ENCODE results near the gene TEF. TPM values are rescaled to one million over a fixed set of nuclear protein-coding genes. Genes with fewer than 3 reads are reported as not detected.

Gene TEF, protein sequence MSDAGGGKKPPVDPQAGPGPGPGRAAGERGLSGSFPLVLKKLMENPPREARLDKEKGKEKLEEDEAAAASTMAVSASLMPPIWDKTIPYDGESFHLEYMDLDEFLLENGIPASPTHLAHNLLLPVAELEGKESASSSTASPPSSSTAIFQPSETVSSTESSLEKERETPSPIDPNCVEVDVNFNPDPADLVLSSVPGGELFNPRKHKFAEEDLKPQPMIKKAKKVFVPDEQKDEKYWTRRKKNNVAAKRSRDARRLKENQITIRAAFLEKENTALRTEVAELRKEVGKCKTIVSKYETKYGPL
- total RNA-seq: 15.5 TPM

DNA sequence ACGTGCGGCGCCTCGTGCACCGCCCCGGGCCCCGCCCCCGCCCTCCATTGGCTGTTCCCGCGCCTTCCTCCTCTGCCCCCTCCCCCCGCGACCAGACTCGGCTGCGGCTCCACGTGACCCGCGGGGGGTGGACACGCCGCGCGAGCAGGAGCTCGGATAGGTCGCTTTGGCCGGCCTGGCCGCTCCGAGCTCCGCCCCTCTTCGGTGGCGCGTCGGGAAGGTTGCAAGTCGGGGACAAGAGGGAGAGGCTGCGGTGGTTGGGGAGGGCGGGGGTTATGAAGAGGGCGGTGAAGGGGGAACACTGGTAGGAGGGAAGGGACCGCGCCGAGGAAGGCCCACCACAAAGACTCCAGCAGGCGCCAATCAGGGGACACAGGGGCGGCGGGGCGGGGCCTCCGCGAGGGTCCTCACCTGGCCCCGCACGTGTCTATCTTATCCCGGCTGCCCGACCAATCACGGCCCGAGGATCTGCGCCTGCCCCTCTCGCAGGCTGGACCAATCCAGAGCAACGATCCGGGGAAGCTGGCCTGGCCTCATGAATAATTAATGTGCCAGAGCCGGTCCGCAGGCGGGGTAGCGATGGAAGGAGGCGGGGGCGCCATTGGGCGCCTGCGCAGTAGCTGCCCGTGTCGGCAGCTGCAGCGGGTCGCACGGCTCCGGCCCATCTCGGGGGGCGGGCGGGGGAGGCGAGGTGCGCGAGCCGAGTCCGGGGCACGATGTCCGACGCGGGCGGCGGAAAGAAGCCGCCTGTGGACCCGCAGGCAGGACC is at the start of gene TEF:
TEF (plus strand) TSS at position 614 of the 769 bp plus-strand sequence; CDS start at position 717, 103 bp downstream.

DNA sequence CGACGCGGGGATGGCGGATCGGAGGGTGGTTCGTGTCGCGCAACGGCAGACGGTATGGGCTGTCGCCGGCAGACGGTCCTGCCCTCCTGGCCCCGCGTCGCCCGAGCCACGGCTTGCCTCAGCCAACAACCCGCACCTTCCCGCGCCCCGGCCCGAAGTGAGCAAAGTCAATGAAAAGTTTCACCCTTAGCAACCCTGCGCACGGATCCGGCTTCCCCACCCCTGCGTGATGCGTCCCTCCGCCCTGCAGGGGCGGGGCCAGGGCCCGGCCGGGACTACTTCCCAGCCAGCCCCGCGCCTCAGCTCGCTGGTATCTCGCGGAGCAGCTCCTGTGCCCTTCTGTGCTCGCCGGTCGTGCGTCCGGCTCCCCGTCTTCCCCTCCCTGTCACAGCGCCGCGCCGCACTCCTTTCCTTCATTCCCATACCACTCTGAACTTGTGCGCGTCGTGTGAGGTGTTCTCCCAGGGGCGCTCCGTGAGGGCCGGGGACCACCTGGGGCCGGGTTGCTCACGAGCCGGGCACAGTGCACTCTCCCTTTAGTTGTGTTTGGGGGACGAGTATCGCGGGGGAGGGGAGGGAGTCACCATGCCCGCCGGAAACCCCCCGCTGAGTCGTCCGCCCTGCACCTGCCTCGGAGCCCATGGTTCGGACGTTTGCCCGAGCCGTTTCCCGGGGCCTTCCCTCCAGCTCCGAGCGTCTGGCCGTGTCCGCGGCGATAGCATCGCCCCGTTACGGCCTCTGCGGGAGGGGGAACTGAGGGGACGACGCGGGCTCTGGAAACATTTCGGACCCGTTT is 65.1 kb downstream of the TEF start, which contains the start of gene TOB2:
TOB2 (minus strand) TSS at position 163 of the 796 bp plus-strand sequence. CDS start 9,456 bp downstream, outside the sequence.

Small RNAs within 50 kb of the gene (small RNA-seq; reads per million reads assigned to genes)
- not detected for gene RNU6-495P (ENCODE audit: low replicate concordance)

Other genes starting within 250 kb of the TEF start
- 22.2 TPM for gene L3MBTL2, start 176.6 kb upstream of the TEF start, total RNA-seq
- gene CHADL, start 141.0 kb upstream of the TEF start, total RNA-seq: 5.1 TPM
- gene RANGAP1, start 95.8 kb upstream of the TEF start, total RNA-seq: 34.8 TPM
- gene ZC3H7B, start 80.4 kb upstream of the TEF start, total RNA-seq: 68.1 TPM
- gene TOB2, start 64.9 kb downstream of the TEF start, total RNA-seq: 41.9 TPM
- 32.8 TPM for gene PHF5A, start 86.8 kb downstream of the TEF start, total RNA-seq
- gene ACO2, start 87.2 kb downstream of the TEF start, total RNA-seq: 138 TPM
- gene POLR3H, start 162.5 kb downstream of the TEF start, total RNA-seq: 16.7 TPM
- 4.4 TPM for gene CSDC2, start 179.1 kb downstream of the TEF start, total RNA-seq
- gene PMM1, start 207.9 kb downstream of the TEF start, total RNA-seq: 42.2 TPM
- gene DESI1, start 239.1 kb downstream of the TEF start, total RNA-seq: 25.0 TPM
- gene XRCC6, start 239.4 kb downstream of the TEF start, total RNA-seq: 186 TPM

All from metanephros (tissue), 2 donors.